Measurements from ENCODE around the gene ITGA8.

DNA sequence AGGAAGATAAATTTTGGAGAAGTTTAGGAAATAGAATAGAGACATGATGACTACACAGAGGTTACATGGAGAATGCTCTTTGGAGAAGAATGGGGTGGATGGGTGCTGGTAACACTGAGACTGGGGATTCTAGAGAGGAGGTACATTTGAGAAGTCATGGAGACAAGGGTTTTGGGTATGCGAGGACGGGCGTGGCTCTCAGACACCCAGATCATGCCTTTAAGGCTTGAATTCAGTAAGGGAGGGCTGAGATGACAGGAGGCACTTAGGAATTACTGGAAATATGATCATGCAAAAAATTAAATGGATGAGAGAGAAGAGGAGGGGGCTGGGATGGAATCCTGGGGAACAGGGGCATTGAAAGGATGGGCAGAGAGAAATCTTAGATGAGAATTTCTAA, 168.8 kb downstream of the ITGA8 start:
- TF ChIP-seq, protein P1, sequence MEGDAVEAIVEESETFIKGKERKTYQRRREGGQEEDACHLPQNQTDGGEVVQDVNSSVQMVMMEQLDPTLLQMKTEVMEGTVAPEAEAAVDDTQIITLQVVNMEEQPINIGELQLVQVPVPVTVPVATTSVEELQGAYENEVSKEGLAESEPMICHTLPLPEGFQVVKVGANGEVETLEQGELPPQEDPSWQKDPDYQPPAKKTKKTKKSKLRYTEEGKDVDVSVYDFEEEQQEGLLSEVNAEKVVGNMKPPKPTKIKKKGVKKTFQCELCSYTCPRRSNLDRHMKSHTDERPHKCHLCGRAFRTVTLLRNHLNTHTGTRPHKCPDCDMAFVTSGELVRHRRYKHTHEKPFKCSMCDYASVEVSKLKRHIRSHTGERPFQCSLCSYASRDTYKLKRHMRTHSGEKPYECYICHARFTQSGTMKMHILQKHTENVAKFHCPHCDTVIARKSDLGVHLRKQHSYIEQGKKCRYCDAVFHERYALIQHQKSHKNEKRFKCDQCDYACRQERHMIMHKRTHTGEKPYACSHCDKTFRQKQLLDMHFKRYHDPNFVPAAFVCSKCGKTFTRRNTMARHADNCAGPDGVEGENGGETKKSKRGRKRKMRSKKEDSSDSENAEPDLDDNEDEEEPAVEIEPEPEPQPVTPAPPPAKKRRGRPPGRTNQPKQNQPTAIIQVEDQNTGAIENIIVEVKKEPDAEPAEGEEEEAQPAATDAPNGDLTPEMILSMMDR (IDR thresholded peaks at IDR 0.05 in 2 of 3, conservative IDR thresholded peaks at IDR 0.05 in 1 of 3; ENCODE audit: borderline replicate concordance in 1 of 3, insufficient read depth in 1 of 3, low read depth in 2 of 3, low read length in 2 of 3), result no peak
- TF ChIP-seq EZH2 (IDR thresholded peaks at IDR 0.05), result no peak
